GM18505 (cell line): ENCODE data around the gene DDX52.

Experiments used
- ATAC-seq: cut with Tn5 transposase; IDR thresholded peaks from one replicate; pipeline ENCODE4 v1.9.1; 2021; ENCODE audit not compliant: unreplicated experiment
- POLR2A ChIP-seq: IDR thresholded peaks from 4 replicates; pipeline ENCODE4 v1.6.1; 2011; ENCODE audit warnings: borderline replicate concordance; ENCODE audit not compliant: insufficient read depth, insufficient read length; ENCODE audit errors: extremely low read depth

The DDX52 gene

GRCh38 chr17:37604556-37604955, 38.7 kb downstream of the DDX52 start:
- no peak for ATAC-seq
- no peak for TF ChIP-seq POLR2A

GRCh38 chr17:37598145-37598544, 45.1 kb downstream of the DDX52 start:
- no peak for ATAC-seq
- no peak for TF ChIP-seq POLR2A

GRCh38 chr17:37592291-37592690, 51.0 kb downstream of the DDX52 start:
- TF ChIP-seq POLR2A = no peak
- no peak for ATAC-seq

- no peak for ATAC-seq
- no peak for TF ChIP-seq POLR2A
Observed at GRCh38 chr17:37585066-37585465, 58.2 kb downstream of the DDX52 start.

- TF ChIP-seq POLR2A = no peak
- no peak for ATAC-seq
Observed at GRCh38 chr17:37576281-37576680, 67.0 kb downstream of the DDX52 start.

- ATAC-seq = no peak
- TF ChIP-seq POLR2A = no peak
Observed at GRCh38 chr17:37574427-37574826, 68.8 kb downstream of the DDX52 start.

- no peak for TF ChIP-seq POLR2A
- no peak for ATAC-seq
Observed at GRCh38 chr17:37571674-37572073, 71.6 kb downstream of the DDX52 start.

- TF ChIP-seq POLR2A = no peak
- no peak for ATAC-seq
Observed at GRCh38 chr17:37570527-37571093, 72.6 kb downstream of the DDX52 start.

GRCh38 chr17:37568350-37569053, 74.7 kb downstream of the DDX52 start:
- ATAC-seq = no peak
- no peak for TF ChIP-seq POLR2A

- TF ChIP-seq POLR2A = no peak
- ATAC-seq = no peak
Observed at GRCh38 chr17:37567538-37567937, 75.7 kb downstream of the DDX52 start.

GRCh38 chr17:37567137-37567536, 76.1 kb downstream of the DDX52 start:
- ATAC-seq = no peak
- TF ChIP-seq POLR2A = no peak

- no peak for TF ChIP-seq POLR2A
- no peak for ATAC-seq
Observed at GRCh38 chr17:37564252-37564651, 79.0 kb downstream of the DDX52 start.

- ATAC-seq = no peak
- no peak for TF ChIP-seq POLR2A
Observed at GRCh38 chr17:37562016-37562745, 81.1 kb downstream of the DDX52 start.
